GM18907 (cell line): Measurements from ENCODE around the gene GMPPA.

Source experiments
- ATAC-seq: cut with Tn5 transposase; IDR thresholded peaks from one replicate; pipeline ENCODE4 v1.9.1; 2021; ENCODE audit warnings: mild to moderate bottlenecking, moderate library complexity; ENCODE audit not compliant: unreplicated experiment

The GMPPA gene

GRCh38 chr2:219484343-219485200 lies 14.1 kb upstream of the GMPPA start:
- no peak for ATAC-seq

DNA sequence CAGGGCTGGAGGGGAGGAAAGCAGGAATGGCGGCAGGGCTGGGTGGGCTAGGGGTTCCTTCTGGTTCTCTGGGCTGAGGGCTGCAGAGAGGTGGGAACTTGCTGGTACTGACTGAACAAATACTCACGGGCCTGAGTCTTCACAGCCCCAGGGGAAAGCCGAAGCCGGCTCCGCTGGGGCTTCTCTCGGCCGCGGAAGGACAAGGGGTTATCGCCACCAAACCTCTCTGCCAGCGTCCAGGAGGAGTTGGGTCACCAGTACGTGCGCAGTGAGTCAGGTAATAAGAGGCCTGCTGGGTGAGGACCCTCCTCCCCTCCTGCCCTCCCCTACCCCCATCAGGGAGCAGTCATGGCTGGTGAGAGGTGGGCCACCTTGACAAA lies 13.5 kb upstream of the GMPPA start:
- ATAC-seq, result no peak

DNA sequence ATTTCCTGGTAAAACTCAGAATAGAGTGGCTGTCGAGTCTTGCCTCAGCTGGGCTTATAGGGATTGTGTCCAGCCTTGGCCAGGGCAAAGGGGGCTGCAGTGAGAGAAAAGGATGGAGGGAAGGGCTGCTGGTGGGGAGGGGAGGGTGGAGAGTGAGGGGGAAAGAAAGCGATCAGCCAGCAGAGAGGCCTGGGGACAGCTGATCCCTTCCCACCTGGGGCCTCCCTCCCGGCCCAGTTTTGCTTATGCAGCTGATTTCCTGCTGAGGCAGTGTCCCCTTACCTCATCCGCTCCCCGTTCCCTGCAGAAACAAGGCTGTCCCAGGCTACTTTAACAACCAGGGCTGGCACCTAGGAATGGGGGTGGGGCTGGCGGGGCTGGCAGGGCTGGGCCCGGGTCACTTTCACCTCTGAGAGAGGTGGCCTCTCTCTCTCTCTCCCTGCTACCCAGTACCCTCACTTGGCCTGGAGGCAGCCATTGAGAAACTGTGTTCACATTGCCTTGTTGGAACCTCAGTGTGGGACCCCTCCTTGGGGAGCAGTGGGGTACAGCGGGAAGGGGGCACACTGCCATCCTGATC lies 12.2 kb upstream of the GMPPA start:
- ATAC-seq, result no peak

DNA sequence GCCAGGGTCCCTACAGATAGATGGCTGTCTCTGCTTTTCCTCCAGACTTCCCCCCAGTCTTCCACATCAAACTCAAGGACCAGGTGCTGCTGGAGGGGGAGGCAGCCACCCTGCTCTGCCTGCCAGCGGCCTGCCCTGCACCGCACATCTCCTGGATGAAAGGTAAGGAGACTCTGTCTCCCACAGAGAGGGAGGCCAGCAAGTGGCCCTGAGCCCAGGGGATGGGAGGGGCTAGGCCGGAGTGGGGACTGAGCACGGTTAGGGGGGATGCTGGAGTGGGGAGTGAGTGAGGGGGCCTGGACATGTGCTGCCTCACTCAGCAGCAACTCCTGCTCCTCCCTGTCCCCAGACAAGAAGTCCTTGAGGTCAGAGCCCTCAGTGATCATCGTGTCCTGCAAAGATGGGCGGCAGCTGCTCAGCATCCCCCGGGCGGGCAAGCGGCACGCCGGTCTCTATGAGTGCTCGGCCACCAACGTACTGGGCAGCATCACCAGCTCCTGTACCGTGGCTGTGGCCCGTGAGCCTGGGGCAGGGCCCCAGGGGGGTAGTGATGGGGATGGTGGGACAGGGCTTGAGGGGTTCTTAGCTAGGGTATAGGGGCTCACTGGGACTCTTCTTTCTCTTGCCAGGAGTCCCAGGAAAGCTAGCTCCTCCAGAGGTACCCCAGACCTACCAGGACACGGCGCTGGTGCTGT lies 10.4 kb upstream of the GMPPA start:
- ATAC-seq, result no peak

DNA sequence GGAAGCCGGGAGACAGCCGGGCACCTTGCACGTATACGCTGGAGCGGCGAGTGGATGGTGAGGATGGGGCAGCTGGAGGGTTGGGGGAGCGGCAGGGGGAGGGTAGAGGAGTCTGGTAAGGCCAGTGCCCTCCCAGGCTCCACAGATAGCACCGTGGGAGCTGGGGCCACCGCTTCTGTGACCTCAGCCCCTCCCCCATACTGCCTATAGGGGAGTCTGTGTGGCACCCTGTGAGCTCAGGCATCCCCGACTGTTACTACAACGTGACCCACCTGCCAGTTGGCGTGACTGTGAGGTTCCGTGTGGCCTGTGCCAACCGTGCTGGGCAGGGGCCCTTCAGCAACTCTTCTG lies 9.9 kb upstream of the GMPPA start:
- ATAC-seq, result no peak

DNA sequence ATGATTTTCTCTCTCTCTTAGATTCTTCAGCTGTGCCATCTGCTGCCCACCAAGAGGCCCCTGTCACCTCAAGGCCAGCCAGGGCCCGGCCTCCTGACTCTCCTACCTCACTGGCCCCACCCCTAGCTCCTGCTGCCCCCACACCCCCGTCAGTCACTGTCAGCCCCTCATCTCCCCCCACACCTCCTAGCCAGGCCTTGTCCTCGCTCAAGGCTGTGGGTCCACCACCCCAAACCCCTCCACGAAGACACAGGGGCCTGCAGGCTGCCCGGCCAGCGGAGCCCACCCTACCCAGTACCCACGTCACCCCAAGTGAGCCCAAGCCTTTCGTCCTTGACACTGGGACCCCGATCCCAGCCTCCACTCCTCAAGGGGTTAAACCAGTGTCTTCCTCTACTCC lies 9.4 kb upstream of the GMPPA start:
- no peak for ATAC-seq

GRCh38 chr2:219490186-219490585 lies 8.5 kb upstream of the GMPPA start:
- ATAC-seq, result no peak

DNA sequence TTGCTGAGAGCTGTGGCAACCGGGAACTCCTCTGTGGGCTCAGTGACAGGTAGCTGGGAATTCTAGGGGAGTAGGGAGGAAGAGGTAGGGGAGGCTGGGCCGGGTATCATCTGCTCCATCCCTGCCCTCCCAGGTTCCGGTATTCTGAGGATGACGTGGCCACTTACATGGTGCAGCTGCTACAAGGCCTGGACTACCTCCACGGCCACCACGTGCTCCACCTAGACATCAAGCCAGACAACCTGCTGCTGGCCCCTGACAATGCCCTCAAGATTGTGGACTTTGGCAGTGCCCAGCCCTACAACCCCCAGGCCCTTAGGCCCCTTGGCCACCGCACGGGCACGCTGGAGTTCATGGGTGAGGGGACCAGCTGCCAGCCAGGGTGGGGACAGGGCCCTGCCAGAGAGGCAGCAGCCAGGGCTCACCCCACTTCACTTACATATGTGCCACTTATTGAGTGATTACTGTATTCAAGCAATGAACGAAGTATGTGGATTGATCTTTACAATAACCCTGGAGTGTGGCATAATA lies 8.0 kb upstream of the GMPPA start:
- ATAC-seq, result no peak

GRCh38 chr2:219491278-219491963 lies 7.3 kb upstream of the GMPPA start:
- no peak for ATAC-seq

GRCh38 chr2:219492575-219492974 lies 6.1 kb upstream of the GMPPA start:
- no peak for ATAC-seq

DNA sequence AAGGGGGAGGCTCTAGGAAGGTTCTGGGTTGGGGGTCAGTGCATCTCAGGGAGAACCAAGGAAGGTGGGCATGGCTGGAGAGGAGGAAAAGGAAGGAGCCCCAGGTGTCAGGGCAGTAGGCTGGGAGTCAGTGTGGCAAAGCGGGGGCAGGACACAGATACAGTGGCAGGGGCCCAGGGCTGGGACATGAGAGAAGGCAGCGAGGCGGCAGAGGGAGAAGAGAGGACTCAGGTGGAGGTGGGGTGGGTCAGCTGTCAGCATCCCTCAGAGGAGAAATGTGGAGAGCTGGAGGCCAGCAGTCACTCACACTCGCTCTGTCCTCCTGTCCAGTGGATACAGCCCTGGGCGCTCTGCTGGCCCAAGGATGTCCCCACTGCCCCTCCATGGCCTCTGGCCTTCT lies 5.6 kb upstream of the GMPPA start:
- ATAC-seq, result no peak

DNA sequence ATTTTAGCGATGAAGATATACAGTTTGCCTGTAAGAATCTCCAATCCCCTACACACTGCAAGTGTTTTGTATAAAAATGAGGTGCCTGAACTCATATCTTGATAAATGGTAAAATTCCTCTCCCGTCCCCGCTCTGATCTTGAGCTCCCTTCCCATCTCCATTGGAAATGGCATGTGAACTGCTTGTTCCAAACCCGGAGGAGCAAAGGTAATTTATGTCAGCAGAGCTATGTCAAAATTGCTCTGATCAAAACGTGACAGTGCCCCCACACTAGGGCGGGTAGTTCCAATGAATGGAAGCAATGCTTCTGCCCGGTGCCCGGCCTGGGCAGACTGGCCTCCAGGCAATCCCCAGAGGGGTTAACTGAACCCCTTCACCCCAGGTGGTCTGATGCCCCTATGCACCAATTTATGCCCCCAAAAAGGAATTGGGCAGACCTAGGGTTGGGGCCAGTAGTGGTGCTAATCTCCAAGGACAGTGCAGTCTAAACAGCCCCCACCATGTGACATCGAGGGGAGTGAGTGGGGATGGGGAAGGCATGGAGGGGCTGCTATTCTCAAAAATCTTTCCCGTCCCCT lies 3.6 kb upstream of the GMPPA start:
- ATAC-seq, result no peak

DNA sequence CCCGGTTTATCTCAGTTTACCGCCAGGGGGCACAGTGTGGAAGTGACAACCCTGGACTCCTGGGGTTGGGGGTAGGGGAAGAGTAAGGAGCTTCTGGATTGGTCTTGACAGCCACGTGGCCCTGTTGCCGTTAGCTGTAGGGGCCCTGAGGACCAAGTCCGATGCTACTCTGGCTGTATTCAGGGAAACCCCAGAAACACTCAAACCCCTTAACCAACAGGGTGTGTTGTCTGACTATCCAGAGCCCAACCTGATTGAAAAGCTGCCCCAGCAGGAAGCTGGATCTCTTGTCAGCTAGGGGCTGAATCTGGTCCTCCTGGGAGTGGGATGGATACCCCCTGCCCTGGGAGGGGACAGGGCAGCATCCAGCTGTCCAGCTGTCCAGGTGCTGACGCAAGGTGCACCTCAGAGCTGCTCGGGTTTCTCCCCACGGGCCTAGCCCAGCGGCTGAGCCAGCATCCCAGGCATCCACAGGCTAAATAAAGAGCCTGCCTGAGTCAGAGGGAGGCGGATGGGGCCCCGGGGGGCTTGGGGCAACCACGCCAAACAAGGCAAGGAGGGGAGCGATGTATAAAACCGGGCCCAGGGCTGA lies 3.1 kb upstream of the GMPPA start:
- ATAC-seq, result no peak

DNA sequence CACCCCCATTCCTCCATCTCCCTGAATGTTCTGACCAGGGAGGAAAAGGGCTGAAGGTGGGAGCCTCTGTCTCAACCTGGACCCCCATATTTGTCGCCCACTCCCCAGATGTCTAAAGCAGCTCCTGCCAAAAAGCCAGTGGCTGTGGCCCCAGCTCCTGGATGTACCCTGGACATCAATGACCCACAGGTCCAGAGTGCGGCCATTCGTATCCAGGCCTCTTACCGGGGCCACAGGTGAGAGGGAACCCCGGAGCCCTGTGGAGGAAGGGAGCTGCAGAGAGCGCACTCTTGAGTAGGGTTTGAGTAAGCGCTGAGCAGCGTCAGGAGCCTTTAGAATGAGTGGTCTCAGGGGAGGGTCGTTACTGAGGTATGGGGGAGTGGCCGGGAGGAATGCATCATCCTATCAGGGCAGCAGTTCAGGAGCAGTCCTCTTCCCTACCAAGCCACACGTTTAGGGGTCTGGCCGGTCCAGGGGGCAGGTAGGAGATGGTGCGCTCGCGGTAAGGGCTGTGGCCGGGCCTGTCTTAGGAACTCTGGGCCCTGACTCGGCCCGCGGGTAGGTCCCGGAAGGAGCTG lies 2.4 kb upstream of the GMPPA start:
- ATAC-seq, result no peak

- ATAC-seq, result no peak
These were observed 1.7 kb upstream of the GMPPA start for GRCh38 chr2:219496825-219497494.

- ATAC-seq, result peak; percentile 24
These were observed 1.0 kb upstream of the GMPPA start for GRCh38 chr2:219497495-219498279.

- ATAC-seq, result no peak
These were observed 292 bp downstream of the GMPPA start for GRCh38 chr2:219499058-219499307.

- no peak for ATAC-seq
These were observed 864 bp downstream of the GMPPA start for GRCh38 chr2:219499555-219499954.

DNA sequence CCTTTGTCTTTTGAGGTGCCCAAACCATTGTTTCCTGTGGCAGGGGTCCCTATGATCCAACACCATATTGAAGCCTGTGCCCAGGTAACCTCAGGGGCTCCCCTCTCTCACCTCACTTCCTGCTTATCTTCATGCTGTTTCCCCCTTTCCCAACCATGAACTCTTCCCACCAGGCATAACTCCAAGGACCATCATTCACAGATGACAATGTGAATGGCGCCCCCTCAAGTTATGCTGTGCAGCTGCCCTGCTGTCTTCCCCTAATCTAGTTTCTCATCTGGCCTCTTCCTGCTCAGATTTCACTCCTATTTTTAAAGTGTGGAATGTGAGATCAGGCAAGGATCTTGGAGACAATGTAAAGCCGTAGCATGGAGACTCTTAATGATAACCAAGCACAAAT lies 1.4 kb downstream of the GMPPA start:
- no peak for ATAC-seq
